DMS 273 (cell line): ENCODE measurements around the gene PIP5K1B.

ENCODE experiments used
- DNase-seq: peaks from one replicate; lab custom pipeline; 2025; ENCODE audit not compliant: unreplicated experiment; lab: John Stamatoyannopoulos, UW

The PIP5K1B gene

GRCh38 chr9:68732405-68733020, 27.5 kb downstream of the PIP5K1B start:
- DNase-seq, result no peak

GRCh38 chr9:68733021-68733405, 28.0 kb downstream of the PIP5K1B start:
- no peak for DNase-seq

- no peak for DNase-seq
These were observed 33.3 kb downstream of the PIP5K1B start for GRCh38 chr9:68738358-68738757.

- no peak for DNase-seq
These were observed 34.7 kb downstream of the PIP5K1B start for GRCh38 chr9:68739621-68740174.

- no peak for DNase-seq
These were observed 35.5 kb downstream of the PIP5K1B start for GRCh38 chr9:68740561-68740960.

- DNase-seq, result no peak
These were observed 36.2 kb downstream of the PIP5K1B start for GRCh38 chr9:68741234-68741633.

- no peak for DNase-seq
These were observed 36.8 kb downstream of the PIP5K1B start for GRCh38 chr9:68741704-68742332.

GRCh38 chr9:68742333-68742730, 37.3 kb downstream of the PIP5K1B start:
- no peak for DNase-seq

- no peak for DNase-seq
These were observed 39.4 kb downstream of the PIP5K1B start for GRCh38 chr9:68744426-68744825.

- DNase-seq, result no peak
These were observed 41.5 kb downstream of the PIP5K1B start for GRCh38 chr9:68746525-68746924.

- no peak for DNase-seq
These were observed 42.0 kb downstream of the PIP5K1B start for GRCh38 chr9:68747043-68747533.

- no peak for DNase-seq
These were observed 44.1 kb downstream of the PIP5K1B start for GRCh38 chr9:68749135-68749534.

GRCh38 chr9:68749579-68750159, 44.6 kb downstream of the PIP5K1B start:
- no peak for DNase-seq

- no peak for DNase-seq
These were observed 45.2 kb downstream of the PIP5K1B start for GRCh38 chr9:68750255-68750654.

GRCh38 chr9:68750786-68751185, 45.7 kb downstream of the PIP5K1B start:
- peak; percentile 2 for DNase-seq

- no peak for DNase-seq
These were observed 46.5 kb downstream of the PIP5K1B start for GRCh38 chr9:68751556-68751955.

- DNase-seq, result no peak
These were observed 50.0 kb downstream of the PIP5K1B start for GRCh38 chr9:68755051-68755450.

- DNase-seq, result no peak
These were observed 50.7 kb downstream of the PIP5K1B start for GRCh38 chr9:68755752-68756151.

GRCh38 chr9:68759981-68760673, 55.1 kb downstream of the PIP5K1B start:
- no peak for DNase-seq

GRCh38 chr9:68760674-68761333, 55.8 kb downstream of the PIP5K1B start:
- no peak for DNase-seq

GRCh38 chr9:68762570-68762969, 57.5 kb downstream of the PIP5K1B start:
- DNase-seq, result no peak
